Liver (tissue), 3 donors: ENCODE data around the gene DAPK2.

Experiments
- EGR1 ChIP-seq, 2 donors: IDR thresholded peaks; 2 replicates each; pipeline ENCODE4 v1.6.1; 2016 to 2018; ENCODE audit warnings: antibody characterized with exemption in 2 of 2, low read depth in 2 of 2
- FOXA2 ChIP-seq: IDR thresholded peaks from 2 replicates; pipeline ENCODE4 v1.6.1; 2016; ENCODE audit warnings: antibody characterized with exemption
- GABPA ChIP-seq, 2 donors: IDR thresholded peaks in 1 of 2; conservative IDR thresholded peaks in 1 of 2; 2 replicates each; pipeline ENCODE4 v1.6.1; 2016; ENCODE audit warnings: antibody characterized with exemption in 2 of 2, mild to moderate bottlenecking in 1 of 2, moderate library complexity in 1 of 2
- JUND ChIP-seq, 2 donors: IDR thresholded peaks; 2 replicates each; pipeline ENCODE4 v1.6.1; 2016; ENCODE audit warnings: antibody characterized with exemption in 2 of 2
- TF ChIP-seq, protein P1 (sequence below): fragments of 150-350 bp; IDR thresholded peaks from 2 replicates; pipeline ENCODE4 v1.5.1; 2017; ENCODE audit warnings: improper control_type of control experiment, low read depth, low read length; ENCODE audit not compliant: missing input control
- TF ChIP-seq, protein P2 (sequence below): IDR thresholded peaks from 2 replicates; pipeline ENCODE4 v1.6.1; 2016; ENCODE audit warnings: antibody characterized with exemption
- donor health status: healthy.
- donor health status: healthy.

DNA sequence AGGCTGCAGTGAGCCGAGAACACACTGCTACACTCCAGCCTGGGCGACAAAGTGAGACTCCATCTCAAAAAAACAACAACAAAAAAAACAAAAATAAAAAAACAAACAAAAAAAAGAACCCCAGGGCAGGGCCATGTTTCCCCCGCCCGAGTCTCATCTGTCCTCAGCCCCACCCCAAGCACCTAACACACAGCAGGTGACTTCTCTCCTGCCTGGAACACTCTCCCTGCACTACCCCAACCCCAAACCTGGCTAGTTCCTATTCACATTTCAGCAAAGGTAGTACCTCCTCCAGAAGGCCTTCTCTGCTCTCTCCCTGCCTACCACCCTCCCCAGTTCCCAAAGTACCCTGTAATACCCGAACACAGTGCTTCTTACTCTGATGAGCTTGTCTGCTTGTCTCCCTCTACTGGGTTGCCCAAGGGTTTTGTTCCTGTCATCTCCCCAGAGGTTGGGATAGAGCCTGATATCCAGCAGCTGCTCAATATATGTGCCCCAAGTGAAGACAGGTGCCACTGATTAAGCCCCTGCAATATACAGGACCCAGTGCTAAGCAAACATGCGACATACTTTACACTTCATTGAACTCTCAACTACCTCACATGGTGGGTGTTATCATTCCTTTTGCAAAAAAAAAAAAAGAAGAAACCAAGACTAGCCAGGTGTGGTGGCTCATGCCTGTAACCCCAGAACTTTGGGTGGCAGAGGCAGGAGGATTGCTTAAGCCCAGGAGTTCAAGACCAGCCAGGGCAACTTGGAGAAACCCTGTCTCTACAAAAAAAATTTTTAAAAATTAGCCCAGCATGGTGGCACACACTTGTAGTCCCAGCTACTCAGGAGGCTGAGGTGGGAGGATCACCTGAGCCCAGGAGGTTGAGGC, 103.6 kb downstream of the DAPK2 start:
- no peak for TF ChIP-seq EGR1 (IDR thresholded peaks at IDR 0.05; ENCODE audit: low read depth in 2 of 2)
- no peak for TF ChIP-seq GABPA (IDR thresholded peaks at IDR 0.05 in 1 of 2, conservative IDR thresholded peaks at IDR 0.05 in 1 of 2)
- TF ChIP-seq, protein P1, sequence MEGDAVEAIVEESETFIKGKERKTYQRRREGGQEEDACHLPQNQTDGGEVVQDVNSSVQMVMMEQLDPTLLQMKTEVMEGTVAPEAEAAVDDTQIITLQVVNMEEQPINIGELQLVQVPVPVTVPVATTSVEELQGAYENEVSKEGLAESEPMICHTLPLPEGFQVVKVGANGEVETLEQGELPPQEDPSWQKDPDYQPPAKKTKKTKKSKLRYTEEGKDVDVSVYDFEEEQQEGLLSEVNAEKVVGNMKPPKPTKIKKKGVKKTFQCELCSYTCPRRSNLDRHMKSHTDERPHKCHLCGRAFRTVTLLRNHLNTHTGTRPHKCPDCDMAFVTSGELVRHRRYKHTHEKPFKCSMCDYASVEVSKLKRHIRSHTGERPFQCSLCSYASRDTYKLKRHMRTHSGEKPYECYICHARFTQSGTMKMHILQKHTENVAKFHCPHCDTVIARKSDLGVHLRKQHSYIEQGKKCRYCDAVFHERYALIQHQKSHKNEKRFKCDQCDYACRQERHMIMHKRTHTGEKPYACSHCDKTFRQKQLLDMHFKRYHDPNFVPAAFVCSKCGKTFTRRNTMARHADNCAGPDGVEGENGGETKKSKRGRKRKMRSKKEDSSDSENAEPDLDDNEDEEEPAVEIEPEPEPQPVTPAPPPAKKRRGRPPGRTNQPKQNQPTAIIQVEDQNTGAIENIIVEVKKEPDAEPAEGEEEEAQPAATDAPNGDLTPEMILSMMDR: no peak
- no peak for TF ChIP-seq JUND (IDR thresholded peaks at IDR 0.05)
- TF ChIP-seq FOXA2: no peak
- TF ChIP-seq, protein P2, sequence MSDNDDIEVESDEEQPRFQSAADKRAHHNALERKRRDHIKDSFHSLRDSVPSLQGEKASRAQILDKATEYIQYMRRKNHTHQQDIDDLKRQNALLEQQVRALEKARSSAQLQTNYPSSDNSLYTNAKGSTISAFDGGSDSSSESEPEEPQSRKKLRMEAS: no peak
